Muscle layer of colon (tissue), 2 donors: Measurements from ENCODE around the gene WNT2.

Experiments
- H3K27ac ChIP-seq: one replicate; pipeline ENCODE4 v1.7.0; 2013; ENCODE audit warnings: low read depth, mild to moderate bottlenecking, low read length, moderate library complexity
- H3K27me3 ChIP-seq, 2 donors: one replicate each; pipeline ENCODE4 v1.7.0; 2013; ENCODE audit warnings: low read length in 2 of 2, mild to moderate bottlenecking in 2 of 2; ENCODE audit not compliant: insufficient read depth in 2 of 2, control insufficient read depth in 1 of 2
- H3K36me3 ChIP-seq: one replicate; pipeline ENCODE4 v1.7.0; 2013; ENCODE audit warnings: mild to moderate bottlenecking, low read length; ENCODE audit not compliant: insufficient read depth
- H3K4me1 ChIP-seq: one replicate; pipeline ENCODE4 v1.7.0; 2013; ENCODE audit warnings: mild to moderate bottlenecking, low read length; ENCODE audit not compliant: insufficient read depth
- H3K4me3 ChIP-seq, 2 donors: one replicate each; pipeline ENCODE4 v1.7.0; 2013; ENCODE audit warnings: low read length in 2 of 2, low read depth in 1 of 2, mild to moderate bottlenecking in 1 of 2, moderate library complexity in 1 of 2
- H3K9ac ChIP-seq: one replicate; pipeline ENCODE4 v1.7.0; 2013; ENCODE audit warnings: low read length
- H3K9me3 ChIP-seq: one replicate; pipeline ENCODE4 v1.7.0; 2013; ENCODE audit warnings: mild to moderate bottlenecking, low read length
- donor health status: abdominal sarcoma.
- donor health status: Adenocarcinoma of cecum.

Gene WNT2

GRCh38 chr7:117332031-117332430, 9.2 kb upstream of the WNT2 start:
- H3K27me3 ChIP-seq, result no peaks in the 10 kb centered on the region
- H3K27ac ChIP-seq, result no peak overlapping the region
- H3K9me3 ChIP-seq, result no peaks in the 10 kb centered on the region
- H3K4me3 ChIP-seq, result no peak overlapping the region
- H3K4me1 ChIP-seq, result no peaks in the 10 kb centered on the region
- no peak overlapping the region for H3K9ac ChIP-seq
- H3K36me3 ChIP-seq, result no peaks in the 10 kb centered on the region

GRCh38 chr7:117325836-117326235, 3.0 kb upstream of the WNT2 start:
- H3K27ac ChIP-seq, result no peak overlapping the region
- peaks cover 5 to 27% of the 10 kb centered on the region in 2 donors for H3K27me3 ChIP-seq
- H3K4me3 ChIP-seq, result no peak overlapping the region
- H3K4me1 ChIP-seq, result peaks cover 7% of the 10 kb centered on the region
- H3K9ac ChIP-seq, result no peak overlapping the region
- no peaks in the 10 kb centered on the region for H3K9me3 ChIP-seq
- no peaks in the 10 kb centered on the region for H3K36me3 ChIP-seq

GRCh38 chr7:117324960-117325359, 2.1 kb upstream of the WNT2 start:
- Histone ChIP-seq H3K4me3 (no peak overlapping the region), H3K27ac (no peak overlapping the region), H3K36me3 (no peaks in the 10 kb centered on the region), H3K4me1 (peaks cover 7% of the 10 kb centered on the region), H3K27me3 (peaks cover 5 to 30% of the 10 kb centered on the region in 2 donors), H3K9ac (no peak overlapping the region), H3K9me3 (no peaks in the 10 kb centered on the region)

- Histone ChIP-seq H3K36me3 (no peaks in the 10 kb centered on the region), H3K27ac (no peak overlapping the region), H3K27me3 (peaks cover 5 to 30% of the 10 kb centered on the region in 2 donors), H3K9me3 (no peaks in the 10 kb centered on the region), H3K9ac (no peak overlapping the region), H3K4me3 (peak overlapping the region; percentile 49 to 57), H3K4me1 (peaks cover 7% of the 10 kb centered on the region)
Observed at GRCh38 chr7:117323851-117324711, 1.2 kb upstream of the WNT2 start.

- peak overlapping the region; percentile 49 to 57 for H3K4me3 ChIP-seq
- no peak overlapping the region for H3K27ac ChIP-seq
- no peak overlapping the region for H3K9ac ChIP-seq
- H3K27me3 ChIP-seq, result peaks cover 5 to 30% of the 10 kb centered on the region in 2 donors
- no peaks in the 10 kb centered on the region for H3K36me3 ChIP-seq
- peaks cover 7% of the 10 kb centered on the region for H3K4me1 ChIP-seq
- no peaks in the 10 kb centered on the region for H3K9me3 ChIP-seq
Observed at GRCh38 chr7:117323305-117323850, 520 bp upstream of the WNT2 start.

GRCh38 chr7:117320523-117320922, 2.3 kb downstream of the WNT2 start:
- H3K4me1 ChIP-seq, result peaks cover 7% of the 10 kb centered on the region
- H3K9ac ChIP-seq, result no peak overlapping the region
- no peaks in the 10 kb centered on the region for H3K36me3 ChIP-seq
- no peaks in the 10 kb centered on the region for H3K9me3 ChIP-seq
- peaks cover 5 to 30% of the 10 kb centered on the region in 2 donors for H3K27me3 ChIP-seq
- H3K27ac ChIP-seq, result no peak overlapping the region
- H3K4me3 ChIP-seq, result no peak overlapping the region

- no peak overlapping the region for H3K9ac ChIP-seq
- H3K36me3 ChIP-seq, result no peaks in the 10 kb centered on the region
- H3K4me3 ChIP-seq, result no peak overlapping the region
- peaks cover 7% of the 10 kb centered on the region for H3K4me1 ChIP-seq
- peaks cover 5 to 25% of the 10 kb centered on the region in 2 donors for H3K27me3 ChIP-seq
- H3K9me3 ChIP-seq, result no peaks in the 10 kb centered on the region
- H3K27ac ChIP-seq, result no peak overlapping the region
Observed at GRCh38 chr7:117319181-117319580, 3.7 kb downstream of the WNT2 start.

- H3K36me3 ChIP-seq, result no peaks in the 10 kb centered on the region
Observed at GRCh38 chr7:117313582-117313981, 9.3 kb downstream of the WNT2 start.

GRCh38 chr7:117312593-117313580, 10.0 kb downstream of the WNT2 start:
- Histone ChIP-seq H3K27ac (no peak overlapping the region), H3K27me3 (no peaks in the 10 kb centered on the region), H3K4me3 (no peak overlapping the region), H3K36me3 (no peaks in the 10 kb centered on the region), H3K9ac (no peak overlapping the region), H3K4me1 (no peaks in the 10 kb centered on the region), H3K9me3 (no peaks in the 10 kb centered on the region)

More at GRCh38 chr7:117313582-117313981, 9.3 kb downstream of the WNT2 start:
- Histone ChIP-seq H3K4me1 (no peaks in the 10 kb centered on the region), H3K9me3 (no peaks in the 10 kb centered on the region), H3K9ac (no peak overlapping the region), H3K27ac (no peak overlapping the region), H3K27me3 (no peaks in the 10 kb centered on the region), H3K4me3 (no peak overlapping the region)

- H3K9ac ChIP-seq, result no peak overlapping the region
- no peaks in the 10 kb centered on the region for H3K27me3 ChIP-seq
- H3K27ac ChIP-seq, result no peak overlapping the region
- no peaks in the 10 kb centered on the region for H3K4me1 ChIP-seq
- no peaks in the 10 kb centered on the region for H3K9me3 ChIP-seq
- no peak overlapping the region for H3K4me3 ChIP-seq
- H3K36me3 ChIP-seq, result no peaks in the 10 kb centered on the region
Observed at GRCh38 chr7:117308891-117309290, 14.0 kb downstream of the WNT2 start.

GRCh38 chr7:117302396-117302795, 20.5 kb downstream of the WNT2 start:
- H3K36me3 ChIP-seq, result no peaks in the 10 kb centered on the region
- H3K27ac ChIP-seq, result no peak overlapping the region
- no peaks in the 10 kb centered on the region for H3K4me1 ChIP-seq
- no peaks in the 10 kb centered on the region for H3K27me3 ChIP-seq
- H3K9me3 ChIP-seq, result no peaks in the 10 kb centered on the region
- no peak overlapping the region for H3K9ac ChIP-seq
- no peak overlapping the region for H3K4me3 ChIP-seq
